HK-2 (cell line): Measurements from ENCODE around the gene PARD6G.

Experiments used
- DNase-seq: peaks from one replicate; pipeline ENCODE4 v3.0.0-alpha.2; 2018; ENCODE audit not compliant: unreplicated experiment

PARD6G gene

DNA sequence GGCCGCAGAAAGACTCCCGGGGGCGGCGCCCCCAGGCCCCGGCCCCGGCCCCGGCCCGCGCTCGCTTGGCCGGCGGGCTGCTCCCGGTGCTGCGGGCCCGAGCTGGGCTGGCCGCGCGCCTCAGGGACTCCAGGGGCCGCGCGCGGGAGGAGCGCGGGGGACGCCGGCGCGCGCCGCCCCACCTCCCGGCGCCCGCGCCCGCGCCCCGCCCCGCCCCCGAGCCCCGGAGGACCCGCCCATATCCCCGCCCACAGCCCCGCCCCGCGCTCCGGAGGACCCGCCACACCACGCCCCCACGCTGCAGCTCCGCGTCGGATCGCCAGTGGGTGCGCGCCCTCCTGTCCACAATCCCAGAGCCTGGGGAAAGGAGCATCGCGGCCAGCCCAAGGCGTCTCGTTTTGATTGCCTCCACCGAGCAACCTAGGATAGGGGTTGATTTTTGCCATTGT, at the start of gene PARD6G:
Gene PARD6G (minus strand): TSS at position 122 of the 449 bp plus-strand sequence. CDS start 166 bp downstream, outside the sequence.
- DNase-seq: peak; percentile 72

GRCh38 chr18:80262241-80263033, 15.1 kb upstream of the PARD6G start:
- DNase-seq: peak; percentile 8

DNA sequence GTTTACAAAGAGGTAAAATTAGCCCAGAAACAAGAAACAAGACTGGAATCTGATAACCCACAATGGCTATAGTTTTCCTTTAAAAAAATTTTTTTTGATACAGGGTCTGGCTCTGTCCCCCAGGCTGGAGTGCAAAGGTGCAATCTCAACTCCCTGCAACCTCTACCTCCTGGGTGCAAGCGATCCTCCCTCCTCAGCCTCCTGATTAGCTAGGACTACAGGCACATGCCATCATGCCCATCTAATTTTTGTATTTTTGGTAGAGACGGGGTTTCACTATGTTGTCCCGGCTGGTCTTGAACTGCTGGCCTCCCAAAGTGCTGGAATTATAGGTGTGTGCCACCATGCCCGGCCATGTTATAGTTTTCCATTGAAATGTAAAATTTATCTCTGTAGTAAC, 12.3 kb upstream of the PARD6G start:
- DNase-seq: no peak

DNA sequence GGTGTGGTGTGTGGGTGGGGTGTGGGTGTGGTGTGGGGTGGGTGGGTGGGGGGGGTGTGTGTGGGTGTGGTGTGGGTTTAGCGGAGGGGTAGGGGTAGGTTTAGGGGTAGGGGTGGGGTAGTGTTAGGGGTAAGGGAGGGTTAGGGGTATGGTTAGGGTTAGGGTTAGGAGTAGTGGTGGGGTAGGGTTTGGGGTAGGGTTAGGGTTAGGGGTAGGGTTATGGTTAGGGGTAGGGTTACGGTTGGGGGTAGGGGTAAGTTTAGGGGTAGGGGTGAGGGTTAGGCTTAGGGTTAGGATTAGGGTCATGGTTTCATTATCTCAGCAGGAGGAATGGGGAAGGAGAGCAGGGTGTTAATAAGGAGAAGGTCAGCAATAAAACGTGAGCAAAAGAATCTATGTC, 11.3 kb upstream of the PARD6G start:
- DNase-seq: no peak

GRCh38 chr18:80257579-80258543, 10.5 kb upstream of the PARD6G start:
- DNase-seq: peak; percentile 48

- DNase-seq: no peak
Observed at GRCh38 chr18:80254971-80255500, 7.7 kb upstream of the PARD6G start.

DNA sequence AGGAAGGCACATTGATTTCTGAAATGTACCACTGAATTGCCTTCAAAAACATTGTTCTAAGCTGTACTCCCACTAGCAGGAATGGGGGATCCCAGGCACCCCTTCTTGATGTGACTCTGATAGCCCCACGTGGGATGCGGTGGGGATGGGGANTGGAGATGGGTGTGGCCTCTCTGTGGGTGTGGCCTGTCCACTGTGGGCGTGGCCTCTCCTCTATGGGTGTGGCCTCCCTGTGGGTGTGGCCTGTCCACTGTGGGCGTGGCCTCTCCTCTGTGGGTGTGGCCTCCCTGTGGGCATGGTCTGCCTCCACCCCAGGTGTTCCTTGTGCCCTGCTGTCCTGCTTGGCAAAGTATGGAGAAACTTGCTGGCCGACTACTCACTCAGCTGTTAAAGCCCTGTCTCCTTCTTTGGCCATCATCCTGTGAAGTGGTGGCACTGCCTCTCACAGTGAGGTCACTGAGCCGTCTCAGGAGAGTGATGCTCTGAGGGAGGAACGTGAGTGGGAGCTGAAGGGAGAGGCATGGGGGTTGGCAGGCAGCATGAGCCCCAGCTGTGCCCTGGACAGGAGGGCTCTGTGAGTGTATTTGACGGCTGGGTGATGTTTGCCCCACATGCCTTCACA, 6.7 kb upstream of the PARD6G start:
- DNase-seq: no peak

- no peak for DNase-seq
Observed at GRCh38 chr18:80253236-80253635, 5.9 kb upstream of the PARD6G start.

GRCh38 chr18:80252136-80252535, 4.8 kb upstream of the PARD6G start:
- DNase-seq: no peak

GRCh38 chr18:80251700-80252099, 4.4 kb upstream of the PARD6G start:
- DNase-seq: no peak

- DNase-seq: no peak
Observed at GRCh38 chr18:80250740-80251364, 3.5 kb upstream of the PARD6G start.

DNA sequence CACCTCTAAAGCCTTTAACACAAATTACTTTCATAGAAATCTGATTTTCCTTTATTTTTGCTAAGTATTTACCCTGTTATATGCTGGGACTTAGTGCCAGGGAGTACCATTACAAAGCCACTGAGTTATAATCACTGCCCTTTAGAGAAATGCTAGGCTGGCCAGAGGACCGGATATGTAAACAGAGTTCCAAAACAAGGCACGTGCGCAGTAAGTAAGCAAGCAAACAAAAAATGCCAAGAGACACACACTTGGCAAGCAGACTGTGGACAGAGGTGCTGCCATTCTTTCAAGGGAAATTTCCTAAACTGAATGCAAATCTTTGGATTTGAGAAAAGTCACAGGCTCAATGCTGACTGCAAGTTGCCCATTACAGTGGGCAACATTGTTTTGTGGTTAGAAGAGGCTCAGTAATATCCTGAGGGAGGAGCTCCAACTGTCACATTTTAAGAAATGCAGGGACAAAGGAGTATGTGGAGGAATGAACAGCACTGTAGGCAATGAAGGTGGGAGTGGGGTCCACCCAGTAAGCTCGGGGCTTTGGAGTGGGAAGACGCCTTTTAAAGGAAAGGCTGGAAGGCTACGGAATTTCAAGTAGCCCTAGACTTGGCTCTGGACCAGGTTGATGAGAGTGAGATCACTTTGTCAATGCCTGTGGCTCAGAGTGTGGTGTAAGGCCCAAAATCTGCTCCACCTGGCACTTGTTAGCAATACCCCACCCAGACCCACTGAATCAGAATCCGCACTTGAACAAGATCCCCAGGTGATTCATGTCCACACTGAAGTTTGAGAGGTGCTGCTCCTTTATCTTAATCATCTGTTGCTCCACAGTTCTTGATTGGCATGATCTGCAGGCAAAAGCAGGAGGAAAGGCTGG, 2.1 kb upstream of the PARD6G start:
- peak; percentile 7 for DNase-seq

GRCh38 chr18:80246445-80247392, 595 bp downstream of the PARD6G start:
- peak; percentile 15 for DNase-seq

DNA sequence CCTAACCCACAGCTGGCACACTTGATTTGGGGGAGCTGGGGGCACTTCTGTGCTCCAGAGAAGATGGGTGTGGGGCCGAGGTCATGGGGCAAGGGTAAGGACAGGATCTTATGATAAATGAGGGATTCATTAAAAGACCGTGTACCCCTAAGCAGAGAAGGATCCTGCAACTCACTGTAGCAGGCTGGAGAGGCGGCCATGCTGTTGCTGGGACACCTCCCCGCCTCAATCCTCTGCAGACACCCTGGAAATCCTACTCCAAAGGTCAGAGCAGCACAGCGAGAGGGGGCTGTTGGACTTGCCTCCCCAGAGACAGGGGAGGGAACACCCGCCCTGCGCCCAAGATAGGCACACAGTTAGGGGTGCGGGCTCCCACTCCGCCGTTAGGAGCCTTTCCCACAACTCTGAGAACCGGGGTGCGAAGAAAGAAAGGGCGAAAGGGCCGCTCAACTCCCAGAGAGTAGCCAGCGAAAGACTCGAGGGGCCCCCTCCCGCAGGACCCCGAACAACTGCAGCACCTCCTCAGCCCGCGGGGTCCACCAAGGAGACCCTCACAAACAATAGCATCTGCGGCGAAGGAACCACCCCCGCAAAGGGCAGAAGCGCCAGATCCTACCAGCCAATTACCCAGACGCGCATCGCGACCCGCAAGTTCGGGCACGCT, 1.4 kb downstream of the PARD6G start:
- no peak for DNase-seq

DNA sequence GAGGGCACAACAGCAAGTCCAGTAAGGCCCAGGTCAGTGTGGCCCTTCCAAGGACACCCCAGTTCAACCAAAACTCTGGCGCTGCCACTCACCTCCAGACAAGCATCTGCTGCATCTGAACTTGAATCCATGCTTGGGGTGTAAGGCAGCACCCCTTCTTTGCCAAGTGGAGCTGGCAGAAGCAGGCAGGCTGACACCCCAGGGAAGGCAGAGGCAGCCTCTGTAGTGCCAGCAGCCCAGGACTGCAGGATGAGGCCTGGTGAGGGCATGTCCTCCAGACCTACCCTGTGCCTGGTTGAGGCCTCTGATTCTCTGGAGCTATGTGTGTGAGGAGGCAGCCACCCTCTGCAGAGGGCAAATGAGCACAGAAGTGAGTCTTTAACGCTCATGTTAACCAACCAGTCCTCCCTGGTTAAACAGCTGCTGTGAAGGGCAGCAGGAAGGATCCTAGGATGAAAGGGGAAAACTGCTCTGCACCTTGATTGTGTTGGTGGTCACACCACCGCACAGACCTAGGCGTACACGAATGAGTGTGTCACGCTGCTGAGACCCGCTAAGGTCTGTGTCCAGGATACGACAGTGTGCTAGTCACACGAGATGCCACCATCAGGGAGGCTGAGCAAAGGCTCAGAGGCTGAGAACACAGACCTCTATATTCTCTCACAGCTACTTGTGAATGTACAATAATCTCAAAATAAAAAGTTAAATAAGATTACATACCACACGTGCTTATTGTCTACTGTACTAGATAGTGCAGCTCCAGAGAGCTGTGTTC, 2.2 kb downstream of the PARD6G start:
- no peak for DNase-seq

GRCh38 chr18:80244167-80244566, 3.1 kb downstream of the PARD6G start:
- DNase-seq: no peak

- DNase-seq: no peak
Observed at GRCh38 chr18:80243204-80243603, 4.1 kb downstream of the PARD6G start.
